ENCODE measurements around the gene OTOF. TPM values are rescaled to one million over a fixed set of nuclear protein-coding genes. Genes with fewer than 3 reads are reported as not detected.

OTOF gene
- total and polyA plus RNA-seq, 2 experiments from 2014 or later = 0.38 to 0.43 TPM

DNA sequence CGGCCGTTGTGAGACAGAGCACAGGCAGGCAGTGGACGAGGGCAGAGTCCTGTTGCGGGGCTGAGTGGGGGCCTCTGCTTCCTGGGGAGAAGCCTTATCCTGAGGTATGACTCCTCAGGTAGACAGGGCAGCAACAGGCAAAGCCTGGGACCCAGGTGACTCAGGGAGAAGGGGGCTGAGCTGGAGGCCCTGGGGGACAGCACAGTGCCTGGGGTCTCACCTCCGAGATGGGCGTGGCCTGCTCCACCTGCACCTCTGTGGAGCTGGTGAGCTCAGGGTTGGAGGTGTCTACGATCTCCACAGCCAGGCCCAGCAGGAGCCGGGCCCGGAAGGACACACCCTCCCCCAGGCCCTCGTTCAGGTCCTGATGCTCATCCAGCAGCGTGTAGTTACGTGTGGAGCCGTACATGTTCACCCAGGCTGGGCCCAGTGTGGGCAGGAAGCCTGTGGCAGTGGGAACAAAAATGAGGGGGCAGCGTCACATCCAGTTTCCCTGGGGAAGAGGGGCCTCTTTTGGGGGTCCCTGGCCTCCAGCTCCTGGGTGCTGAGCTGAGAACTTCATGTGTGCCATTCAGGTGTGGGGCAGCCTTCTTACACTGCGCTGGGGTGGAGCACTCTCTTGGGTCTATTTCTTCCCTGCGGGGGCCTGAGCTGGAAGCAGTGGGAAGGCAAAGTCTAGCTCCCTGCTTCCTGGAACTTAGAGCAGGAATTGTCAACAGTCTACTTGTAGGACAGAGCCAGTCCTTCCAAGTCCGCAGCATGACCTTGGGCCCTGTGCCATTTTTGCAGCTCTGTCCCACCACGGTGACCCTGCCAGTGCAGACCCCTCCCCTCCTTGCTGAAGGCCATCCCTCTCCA, 2.9 kb upstream of the OTOF start:
- peaks cover 3% of the 10 kb centered on the region; the same call in 1 of the 2 replicates for H3K27me3 ChIP-seq (replicated peaks; ENCODE audit: insufficient read depth)
- no peaks in the 10 kb centered on the region for H3K9me2 ChIP-seq (ENCODE audit: insufficient read depth)
- 64 to 74% methylated on average over 15 to 18 of the region's 18 CpGs for WGBS, 2 experiments (ENCODE audit: low coverage in 1 of 2, low lambda C conversion rate in 2 of 2, missing lambda C conversion rate in 2 of 2)
- no peaks in the 10 kb centered on the region for H3K79me2 ChIP-seq (ENCODE audit: insufficient read depth)
- DNase-seq = no peak
- no peak overlapping the region for H3K9ac ChIP-seq
- no peak overlapping the region for H3K4me3 ChIP-seq
- peaks cover 4% of the 10 kb centered on the region; the same call in 1 of the 2 replicates for H3K4me1 ChIP-seq (ENCODE audit: insufficient read depth)
- H3K27ac ChIP-seq = no peak overlapping the region
- no peaks in the 10 kb centered on the region for H3F3A ChIP-seq (ENCODE audit: insufficient read depth)
- H3K9me3 ChIP-seq (ENCODE audit: low read depth) = no peaks in the 10 kb centered on the region
- no peak for TF ChIP-seq EZH2 (IDR thresholded peaks at IDR 0.05; ENCODE audit: insufficient read depth, poor library complexity, severe bottlenecking)
- TF ChIP-seq EZH2phosphoT487 (IDR thresholded peaks at IDR 0.05; ENCODE audit: insufficient read depth, low read depth) = no peak
- no peak overlapping the region for H2AFZ ChIP-seq
- in situ Hi-C loops (cut with MboI) = no loop called here
- H4K20me1 ChIP-seq (ENCODE audit: insufficient read depth) = no peaks in the 10 kb centered on the region
- H3K36me3 ChIP-seq (ENCODE audit: low read depth) = no peaks in the 10 kb centered on the region
- H3K4me2 ChIP-seq (ENCODE audit: unreplicated experiment) = no peak overlapping the region

DNA sequence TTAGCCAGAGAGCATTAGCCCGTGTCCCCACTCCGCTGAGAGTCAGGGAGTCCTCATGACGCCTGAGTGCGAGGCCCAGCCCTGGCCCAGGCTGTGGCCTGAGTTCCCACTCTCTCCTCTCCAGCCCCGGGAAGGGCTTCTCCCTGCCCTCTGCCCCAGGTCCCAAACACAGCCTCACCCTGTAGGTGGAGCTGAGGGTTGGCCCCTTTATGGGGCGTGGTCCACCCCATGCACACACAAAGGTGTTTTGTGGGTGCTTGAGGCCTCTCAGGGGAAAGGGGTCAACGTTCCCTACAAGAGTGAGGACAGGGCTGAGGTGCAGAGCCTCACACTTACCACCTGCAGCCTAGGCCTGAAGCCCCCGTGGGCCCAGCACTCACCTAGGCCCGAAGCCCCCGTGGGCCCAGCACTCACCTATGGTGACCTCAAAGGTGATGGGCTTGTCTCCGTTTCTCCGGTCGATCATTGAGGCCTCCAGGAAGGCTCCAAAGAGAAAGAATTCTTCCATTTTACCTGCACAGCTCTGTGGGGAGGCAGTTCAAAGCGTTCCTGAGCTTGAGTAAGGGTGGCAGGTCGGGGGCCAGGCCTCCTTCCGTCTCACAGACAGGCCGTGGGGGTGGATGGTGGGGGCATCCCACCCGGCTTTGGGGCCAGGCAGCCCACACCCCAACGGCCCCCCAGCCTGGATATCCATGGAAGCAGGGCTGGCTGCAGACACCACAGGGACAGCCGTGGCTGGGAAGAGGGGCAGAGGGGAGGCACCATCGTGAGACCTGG, 2.1 kb upstream of the OTOF start:
- 80% methylated on average over 19 to 21 of the region's 21 CpGs for WGBS, 2 experiments (ENCODE audit: low coverage in 1 of 2, low lambda C conversion rate in 2 of 2, missing lambda C conversion rate in 2 of 2)
- Histone ChIP-seq H3F3A (ENCODE audit: insufficient read depth) (no peaks in the 10 kb centered on the region), H3K27ac (no peak overlapping the region), H3K79me2 (ENCODE audit: insufficient read depth) (no peaks in the 10 kb centered on the region), H3K4me3 (no peak overlapping the region), H3K4me1 (ENCODE audit: insufficient read depth) (peaks cover 4% of the 10 kb centered on the region; the same call in 1 of the 2 replicates), H3K9me2 (ENCODE audit: insufficient read depth) (no peaks in the 10 kb centered on the region), H3K36me3 (ENCODE audit: low read depth) (no peaks in the 10 kb centered on the region), H3K4me2 (ENCODE audit: unreplicated experiment) (no peak overlapping the region), H3K9ac (no peak overlapping the region), H3K9me3 (ENCODE audit: low read depth) (no peaks in the 10 kb centered on the region), H2AFZ (no peak overlapping the region), H4K20me1 (ENCODE audit: insufficient read depth) (no peaks in the 10 kb centered on the region), H3K27me3 (replicated peaks; ENCODE audit: insufficient read depth) (no peaks in the 10 kb centered on the region)
- DNase-seq = no peak
- in situ Hi-C loops (cut with MboI) = no loop called here
- TF ChIP-seq EZH2 (IDR thresholded peaks at IDR 0.05; ENCODE audit: insufficient read depth, poor library complexity, severe bottlenecking) = no peak

DNA sequence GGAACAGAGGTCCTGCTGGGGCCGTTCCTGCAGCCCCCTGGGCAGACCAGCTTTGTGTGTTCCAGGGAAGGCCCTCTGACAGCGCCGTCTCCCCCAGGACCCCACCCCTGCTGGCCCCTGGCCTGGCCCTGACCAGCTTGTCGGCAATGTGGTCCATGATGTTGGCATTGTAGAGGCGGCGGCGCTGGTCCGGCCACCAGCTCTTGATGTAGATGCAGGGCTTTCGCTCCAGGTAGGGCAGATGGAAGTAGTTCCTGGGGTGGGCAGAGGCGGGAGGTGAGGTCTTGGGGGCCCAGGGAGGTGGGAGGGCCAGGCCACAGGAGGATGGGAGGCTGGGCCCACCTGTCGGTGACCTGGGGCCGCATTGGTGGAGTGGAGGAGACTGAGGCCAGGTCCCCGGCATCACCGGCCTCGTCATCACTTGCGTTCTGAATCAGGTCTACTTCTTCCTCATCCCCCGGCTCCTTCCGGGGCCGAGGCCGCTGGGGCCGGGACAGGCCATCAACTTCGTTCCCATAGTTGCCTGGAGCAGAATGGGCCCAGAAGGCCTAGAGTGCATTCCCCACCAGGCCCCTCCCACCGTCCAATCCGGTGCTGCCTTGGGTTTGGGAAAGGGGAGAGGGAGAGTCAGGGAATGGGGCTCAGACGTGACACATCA, 1.3 kb upstream of the OTOF start:
- no peak overlapping the region for H3K4me3 ChIP-seq
- H3K27ac ChIP-seq = no peak overlapping the region
- H3K79me2 ChIP-seq (ENCODE audit: insufficient read depth) = no peaks in the 10 kb centered on the region
- no peaks in the 10 kb centered on the region for H3K27me3 ChIP-seq (replicated peaks; ENCODE audit: insufficient read depth)
- H3K4me2 ChIP-seq (ENCODE audit: unreplicated experiment) = no peak overlapping the region
- no peak overlapping the region for H2AFZ ChIP-seq
- no peaks in the 10 kb centered on the region for H3K36me3 ChIP-seq (ENCODE audit: low read depth)
- peaks cover 4% of the 10 kb centered on the region; the same call in 1 of the 2 replicates for H3K4me1 ChIP-seq (ENCODE audit: insufficient read depth)
- in situ Hi-C loops (cut with MboI) = no loop called here
- H3K9ac ChIP-seq = no peak overlapping the region
- no peaks in the 10 kb centered on the region for H4K20me1 ChIP-seq (ENCODE audit: insufficient read depth)
- 86% methylated on average over 17 to 25 of the region's 25 CpGs for WGBS, 2 experiments (ENCODE audit: low coverage in 1 of 2, low lambda C conversion rate in 2 of 2, missing lambda C conversion rate in 2 of 2)
- H3K9me2 ChIP-seq (ENCODE audit: insufficient read depth) = no peaks in the 10 kb centered on the region
- TF ChIP-seq EZH2phosphoT487 (IDR thresholded peaks at IDR 0.05; ENCODE audit: insufficient read depth, low read depth) (no peak), EZH2 (IDR thresholded peaks at IDR 0.05; ENCODE audit: insufficient read depth, poor library complexity, severe bottlenecking) (no peak)
- no peaks in the 10 kb centered on the region for H3F3A ChIP-seq (ENCODE audit: insufficient read depth)
- no peaks in the 10 kb centered on the region for H3K9me3 ChIP-seq (ENCODE audit: low read depth)
- DNase-seq = no peak

DNA sequence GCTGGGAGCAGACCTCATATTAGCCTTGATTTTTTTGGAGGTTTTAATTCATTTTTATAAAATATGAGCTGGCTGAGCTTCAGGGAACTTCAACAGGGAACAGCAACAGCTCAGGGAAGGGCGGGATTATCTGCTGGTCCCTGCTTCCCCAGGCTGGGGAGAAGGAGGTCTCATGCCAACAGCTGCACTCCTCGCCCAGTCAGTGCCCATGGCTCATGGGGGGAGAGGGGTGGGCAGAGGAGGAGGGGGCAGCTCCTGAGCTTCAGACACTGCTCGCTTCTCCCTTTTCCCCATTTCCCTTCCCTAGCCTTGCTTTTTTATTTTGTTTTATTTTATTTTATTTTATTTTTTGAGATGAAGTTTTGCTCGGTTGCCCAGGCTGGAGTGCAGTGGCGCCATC, 442 bp upstream of the OTOF start:
- Histone ChIP-seq H3F3A (ENCODE audit: insufficient read depth) (no peaks in the 10 kb centered on the region), H2AFZ (no peak overlapping the region), H3K36me3 (ENCODE audit: low read depth) (no peaks in the 10 kb centered on the region), H3K4me2 (ENCODE audit: unreplicated experiment) (no peak overlapping the region), H3K27ac (no peak overlapping the region), H3K4me1 (ENCODE audit: insufficient read depth) (peaks cover 4% of the 10 kb centered on the region; the same call in 1 of the 2 replicates), H3K9me3 (ENCODE audit: low read depth) (no peaks in the 10 kb centered on the region), H3K4me3 (no peak overlapping the region), H3K27me3 (replicated peaks; ENCODE audit: insufficient read depth) (no peaks in the 10 kb centered on the region), H4K20me1 (ENCODE audit: insufficient read depth) (no peaks in the 10 kb centered on the region), H3K9me2 (ENCODE audit: insufficient read depth) (no peaks in the 10 kb centered on the region), H3K9ac (no peak overlapping the region), H3K79me2 (ENCODE audit: insufficient read depth) (no peaks in the 10 kb centered on the region)
- TF ChIP-seq EZH2phosphoT487 (IDR thresholded peaks at IDR 0.05; ENCODE audit: insufficient read depth, low read depth) (no peak), EZH2 (IDR thresholded peaks at IDR 0.05; ENCODE audit: insufficient read depth, poor library complexity, severe bottlenecking) (no peak)
- DNase-seq = no peak
- WGBS, 2 experiments (ENCODE audit: low coverage in 1 of 2, low lambda C conversion rate in 2 of 2, missing lambda C conversion rate in 2 of 2) = 43 to 47% methylated on average over 3 to 5 of the region's 5 CpGs
- in situ Hi-C loops (cut with MboI) = no loop called here
